Transverse colon (tissue), 4 donors: ENCODE measurements around the gene SRP9. TPM values are rescaled to one million over a fixed set of nuclear protein-coding genes. Genes with fewer than 3 reads are reported as not detected.

Experiments
- DNase-seq: peaks from one replicate; pipeline ENCODE4 v3.0.0-alpha.2; 2019
- H3K27ac ChIP-seq, 4 donors: fragments of 200-600 bp; sonication (generic); 2 replicates each; pipeline ENCODE4 v1.5.1; 2016 to 2018; ENCODE audit warnings: inconsistent platforms in 4 of 4
- H3K27me3 ChIP-seq: fragments of 200-600 bp; sonication (generic); 2 replicates; pipeline ENCODE4 v1.5.1; 2017; ENCODE audit warnings: inconsistent platforms
- H3K36me3 ChIP-seq, 4 donors: fragments of 200-600 bp; sonication (generic); 2 replicates each; pipeline ENCODE4 v1.5.1; 2017 to 2019; ENCODE audit warnings: inconsistent platforms in 4 of 4
- H3K4me1 ChIP-seq, 4 donors: fragments of 200-600 bp; sonication (generic); 2 replicates each; pipeline ENCODE4 v1.5.1; 2017 to 2020; ENCODE audit warnings: inconsistent platforms in 4 of 4
- H3K4me3 ChIP-seq, 4 donors: fragments of 200-600 bp; sonication (generic); 1 replicate in 1 of 4; 2 replicates in 3 of 4; pipeline versions ENCODE4 v1.5.1 to v1.6.1; 2017 to 2019; ENCODE audit warnings: inconsistent platforms in 4 of 4
- H3K9me3 ChIP-seq, 2 donors: fragments of 200-600 bp; sonication (generic); 2 replicates each; pipeline ENCODE4 v1.5.1; 2017 to 2019; ENCODE audit warnings: inconsistent platforms in 2 of 2
- EP300 ChIP-seq: sonication (generic); formaldehyde crosslinking; IDR thresholded peaks from one replicate; pipeline ENCODE4 v1.6.1; 2017; ENCODE audit warnings: antibody characterized with exemption, low read depth
- POLR2A ChIP-seq: fragments of 450-650 bp; IDR thresholded peaks from one replicate; pipeline ENCODE4 v1.6.1; 2016; ENCODE audit warnings: antibody characterized with exemption, mild to moderate bottlenecking, moderate library complexity
- POLR2AphosphoS5 ChIP-seq, 3 donors: sonication (generic); formaldehyde crosslinking; IDR thresholded peaks; one replicate each; pipeline ENCODE4 v1.6.1; 2016; ENCODE audit warnings: antibody characterized with exemption in 3 of 3
- WGBS, 2 donors: methylation state at CpG; one replicate each; pipeline ENCODE4 v1.1.5; 2018; ENCODE audit warnings: low coverage in 1 of 2; 5-methylcytosine and 5-hydroxymethylcytosine counted together
- in situ Hi-C, 4 donors: fragments of 200-750 bp; cut with MboI; loops; one replicate each; pipeline versions ENCODE4 v1.15.0 to v1.15.1; 2017; ENCODE audit warnings: low sequenced_read_pairs in 3 of 4, low pct_ligation_motif_present in 1 of 4, low pct_unique_long_range_greater_than_20kb in 1 of 4
- intact Hi-C: fragments of 100-400 bp; cut with DNase I; formaldehyde crosslinking; loops from one replicate; pipeline ENCODE4 v1.15.1; 2023; ENCODE audit warnings: low total_unique reads
- total RNA-seq, 4 donors: library from RNA; depleted of rRNA; stranded (reverse); fragments of >200 nt; gene quantifications; one replicate each; pipeline ENCODE4 v1.1.0, GENCODE V29; 2016
- TF ChIP-seq, protein P1 (sequence below), 5 experiments: fragments of 200-600 bp in 3 of 5; fragments of 450-650 bp in 2 of 5; sonication (generic) in 3 of 5; IDR thresholded peaks; 1 replicate in 2 of 5; 2 replicates in 3 of 5; pipeline ENCODE4 v1.5.1; 2016 to 2017; ENCODE audit warnings: antibody characterized with exemption in 5 of 5, inconsistent platforms in 3 of 5, mild to moderate bottlenecking in 2 of 5, moderate library complexity in 1 of 5

SRP9 gene, protein sequence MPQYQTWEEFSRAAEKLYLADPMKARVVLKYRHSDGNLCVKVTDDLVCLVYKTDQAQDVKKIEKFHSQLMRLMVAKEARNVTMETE
- total RNA-seq, result 100 to 1,000 TPM in 2 of 4 donors, 10 to 100 TPM in 2; 42.3 to 208 (median 117) TPM

DNA sequence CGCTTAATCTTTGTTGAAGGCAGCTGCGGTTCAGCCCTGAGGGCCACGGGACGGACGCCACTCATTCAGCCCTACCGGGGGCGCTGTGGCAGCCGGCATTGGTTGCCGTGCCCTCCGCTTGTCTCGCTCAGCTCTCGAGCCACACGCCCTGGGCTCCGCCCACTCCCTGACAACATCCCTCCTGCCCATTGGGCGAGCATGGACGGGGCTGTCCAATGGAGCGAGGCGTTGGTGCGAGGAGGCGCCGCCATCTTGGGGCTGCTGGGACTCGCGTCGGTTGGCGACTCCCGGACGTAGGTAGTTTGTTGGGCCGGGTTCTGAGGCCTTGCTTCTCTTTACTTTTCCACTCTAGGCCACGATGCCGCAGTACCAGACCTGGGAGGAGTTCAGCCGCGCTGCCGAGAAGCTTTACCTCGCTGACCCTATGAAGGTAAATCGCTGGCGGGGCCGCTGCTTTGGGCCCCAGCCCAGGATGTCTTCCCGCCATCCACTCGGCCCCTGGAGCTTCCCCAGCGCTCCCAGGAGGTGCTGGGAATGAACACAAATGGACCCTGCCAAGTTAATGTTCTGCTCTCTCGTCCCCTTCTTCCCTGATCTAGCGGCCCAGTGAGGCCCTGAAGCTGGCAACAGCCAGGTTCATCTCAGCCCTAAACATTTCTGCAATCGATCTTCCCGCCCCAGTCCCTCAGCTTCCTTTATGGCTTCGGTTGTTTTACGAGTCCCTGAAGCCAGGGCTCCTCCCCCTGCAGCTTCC lies at the start of gene SRP9:
TSS of gene SRP9 (plus strand) at position 244 of the 754 bp plus-strand sequence. CDS start at position 359, 115 bp downstream.
- peak within 1 kb of the TSS; percentile 51 to 77 (median 74) for H3K4me3 ChIP-seq
- TF ChIP-seq EP300 (no peak), POLR2A (peak; percentile 92), POLR2AphosphoS5 (IDR thresholded peaks at IDR 0.05) (peak; percentile 83 to 97 (median 96))
- TF ChIP-seq, protein P1, sequence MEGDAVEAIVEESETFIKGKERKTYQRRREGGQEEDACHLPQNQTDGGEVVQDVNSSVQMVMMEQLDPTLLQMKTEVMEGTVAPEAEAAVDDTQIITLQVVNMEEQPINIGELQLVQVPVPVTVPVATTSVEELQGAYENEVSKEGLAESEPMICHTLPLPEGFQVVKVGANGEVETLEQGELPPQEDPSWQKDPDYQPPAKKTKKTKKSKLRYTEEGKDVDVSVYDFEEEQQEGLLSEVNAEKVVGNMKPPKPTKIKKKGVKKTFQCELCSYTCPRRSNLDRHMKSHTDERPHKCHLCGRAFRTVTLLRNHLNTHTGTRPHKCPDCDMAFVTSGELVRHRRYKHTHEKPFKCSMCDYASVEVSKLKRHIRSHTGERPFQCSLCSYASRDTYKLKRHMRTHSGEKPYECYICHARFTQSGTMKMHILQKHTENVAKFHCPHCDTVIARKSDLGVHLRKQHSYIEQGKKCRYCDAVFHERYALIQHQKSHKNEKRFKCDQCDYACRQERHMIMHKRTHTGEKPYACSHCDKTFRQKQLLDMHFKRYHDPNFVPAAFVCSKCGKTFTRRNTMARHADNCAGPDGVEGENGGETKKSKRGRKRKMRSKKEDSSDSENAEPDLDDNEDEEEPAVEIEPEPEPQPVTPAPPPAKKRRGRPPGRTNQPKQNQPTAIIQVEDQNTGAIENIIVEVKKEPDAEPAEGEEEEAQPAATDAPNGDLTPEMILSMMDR (IDR thresholded peaks at IDR 0.05), result peak; percentile 68 to 97 (median 88)
- WGBS, 2 donors, result 0% methylated on average over 42 of the region's 46 CpGs; no CpG with 5 or more reads in 1 of the 2 donors
- no peaks in the 10 kb centered on the region for H3K9me3 ChIP-seq
- peak within 1 kb of the TSS; percentile 95 to 98 (median 97) for H3K27ac ChIP-seq
- in situ Hi-C loops (loop anchor here in 3 of 4 donors (10.0 to 25.0 kb wide), 3 partner anchors 135 to 293 kb away; partner anchors contain the start of gene PYCR2 (in 1 of the 3)), intact Hi-C loops (loop anchor here (5.0 to 10.0 kb wide), 5 partner anchors 35 to 223 kb away; partner anchors contain the start of genes ENAH and EPHX1)
- peak; percentile 99 for DNase-seq
- H3K4me1 ChIP-seq, result peaks cover 2 to 57% (median 42%) of the 10 kb centered on the region in 4 donors
- no peaks in the 10 kb centered on the region for H3K27me3 ChIP-seq
- H3K36me3 ChIP-seq, result no peaks in the 10 kb centered on the region

DNA sequence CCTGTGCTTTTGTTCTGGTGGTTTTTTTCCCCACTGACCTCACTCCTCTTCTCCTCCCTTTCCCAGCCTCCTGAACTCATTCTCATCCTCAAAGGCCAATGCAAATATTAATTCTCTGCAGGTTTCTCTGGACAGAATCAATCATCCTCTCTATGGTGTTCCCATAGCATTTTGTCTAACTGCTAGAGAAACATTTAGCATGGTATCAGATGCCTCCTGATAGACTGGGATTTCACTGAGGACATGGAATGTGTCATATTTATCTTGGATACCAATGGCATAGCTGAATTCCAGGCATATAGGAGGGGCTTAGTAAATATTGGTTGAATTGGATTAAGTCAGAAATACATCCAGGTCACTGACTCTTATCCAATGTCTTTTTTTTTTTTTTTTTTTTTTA lies 46.1 kb upstream of the SRP9 start:
- intact Hi-C loops (no loop called here), in situ Hi-C loops (no loop called here)
- TF ChIP-seq POLR2A, result no peak
- no peaks in the 10 kb centered on the region for H3K36me3 ChIP-seq
- no peak for DNase-seq
- no peaks in the 10 kb centered on the region for H3K9me3 ChIP-seq
- no peaks in the 10 kb centered on the region for H3K27me3 ChIP-seq
- no peak overlapping the region for H3K4me3 ChIP-seq
- H3K27ac ChIP-seq, result no peak overlapping the region
- peaks cover 0 to 12% (median 4%) of the 10 kb centered on the region in 4 donors for H3K4me1 ChIP-seq

DNA sequence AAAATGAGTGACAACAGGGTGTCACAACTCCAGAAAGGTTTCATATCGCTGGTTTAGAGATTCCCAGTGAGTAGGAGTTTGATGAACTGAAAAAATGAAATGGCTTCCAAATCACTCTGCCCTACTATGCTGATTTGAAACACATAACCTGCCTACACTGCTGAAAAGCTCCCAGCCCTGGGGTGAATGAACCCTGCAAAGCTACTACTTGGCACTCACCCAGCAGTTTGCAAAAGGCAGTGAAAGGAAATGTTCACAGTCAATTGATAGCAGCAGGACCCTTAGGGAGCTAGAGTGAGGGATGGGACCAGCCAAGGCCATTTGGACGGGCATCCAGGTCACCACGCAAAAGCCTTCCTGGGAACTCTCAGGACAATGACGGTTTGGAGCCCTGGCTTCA lies 44.4 kb upstream of the SRP9 start:
- Histone ChIP-seq H3K27me3 (no peaks in the 10 kb centered on the region), H3K4me1 (peaks cover 0 to 12% (median 4%) of the 10 kb centered on the region in 4 donors), H3K9me3 (no peaks in the 10 kb centered on the region), H3K36me3 (no peaks in the 10 kb centered on the region), H3K4me3 (no peak overlapping the region), H3K27ac (no peak overlapping the region)
- no peak for DNase-seq
- in situ Hi-C loops (no loop called here), intact Hi-C loops (no loop called here)
- TF ChIP-seq POLR2A, result no peak
- TF ChIP-seq, protein P1 (IDR thresholded peaks at IDR 0.05), result no peak
- no peak for TF ChIP-seq EP300
- no peak for TF ChIP-seq POLR2AphosphoS5 (IDR thresholded peaks at IDR 0.05)
- 50 to 97% methylated on average over 1 to 4 of the region's 4 CpGs for WGBS, 2 donors

DNA sequence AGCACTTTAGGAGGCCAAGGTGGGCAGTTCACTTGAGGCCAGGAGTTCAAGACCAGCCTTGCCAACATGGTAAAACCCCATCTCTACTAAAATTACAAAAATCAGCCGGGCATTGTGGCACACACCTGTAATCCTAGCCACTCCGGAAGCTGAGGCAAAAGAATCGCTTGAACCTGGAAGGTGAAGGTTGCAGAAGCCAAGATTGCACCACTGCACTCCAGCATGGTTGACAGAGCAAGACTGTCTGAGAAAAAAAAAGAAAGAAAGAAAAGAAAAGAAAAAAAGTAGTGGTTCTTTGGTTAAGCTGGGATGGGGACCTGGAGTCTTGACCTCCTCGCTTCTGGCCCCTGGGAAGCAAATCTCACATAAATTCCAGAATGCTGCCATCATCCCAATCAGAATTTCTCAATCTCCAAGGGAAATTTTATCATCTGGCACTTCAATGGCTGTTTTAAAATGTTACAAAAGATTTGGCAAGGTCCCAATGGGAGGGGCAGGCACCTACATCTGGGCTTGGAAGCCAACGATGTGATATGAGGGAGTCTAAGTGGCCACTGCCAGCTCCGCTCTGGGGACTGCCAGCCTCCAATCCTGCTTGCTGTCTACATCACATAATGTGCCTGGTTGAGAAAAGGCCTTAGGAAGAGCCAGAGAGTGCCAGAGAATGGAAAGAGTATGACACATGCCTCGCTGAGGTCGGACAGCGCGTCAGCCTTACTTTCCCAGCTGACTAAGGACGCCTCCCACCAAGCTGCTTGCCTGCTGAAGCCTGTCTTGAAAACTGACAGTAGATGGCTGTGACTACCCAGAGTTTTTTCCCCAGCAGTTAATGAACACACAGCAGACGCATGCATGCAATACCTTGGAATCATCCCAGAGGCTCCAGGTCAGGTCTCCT lies 42.1 kb upstream of the SRP9 start:
- no peak overlapping the region for H3K4me3 ChIP-seq
- WGBS, 2 donors, result 59% methylated on average over 12 of the region's 12 CpGs; no CpG with 5 or more reads in 1 of the 2 donors
- DNase-seq, result peak; percentile 34
- H3K36me3 ChIP-seq, result no peaks in the 10 kb centered on the region
- TF ChIP-seq POLR2A (no peak), EP300 (no peak), POLR2AphosphoS5 (IDR thresholded peaks at IDR 0.05) (peak in 2 of 3 donors; percentile 42 to 45)
- TF ChIP-seq, protein P1 (IDR thresholded peaks at IDR 0.05), result no peak
- in situ Hi-C loops, result no loop called here
- no peaks in the 10 kb centered on the region for H3K9me3 ChIP-seq
- H3K4me1 ChIP-seq, result peaks cover 0 to 12% (median 4%) of the 10 kb centered on the region in 4 donors
- no peaks in the 10 kb centered on the region for H3K27me3 ChIP-seq
- peak overlapping the region; percentile 36 to 54 (median 53) for H3K27ac ChIP-seq
- intact Hi-C loops, result no loop called here
